HCT116 (cell line): ENCODE data around the gene PDLIM7. TPM values are rescaled to one million over a fixed set of nuclear protein-coding genes. Genes with fewer than 3 reads are reported as not detected.

Source experiments
- ATAC-seq: fragments of 200-7000 bp; cut with Tn5 transposase; 2 replicates; pipeline ENCODE4 v1.9.1; 2020; ENCODE audit warnings: mild to moderate bottlenecking, moderate library complexity
- BruUV-seq: library from RNA; stranded (reverse); fragments of 400-500 nt; replicated peaks from 2 replicates; lab custom pipeline; 2021; lab: Mats Ljungman, UMichigan
- CTCF ChIA-PET: fragments of 300-600 bp; sonication (Branson Sonifier 250); formaldehyde crosslinking; loops from one replicate; lab custom pipeline; 2021; ENCODE audit warnings: antibody characterized with exemption; lab: Charles Lee
- POLR2A ChIA-PET: fragments of 300-600, 350-600 bp; sonication (Branson Sonifier 250); formaldehyde crosslinking; loops from one replicate; lab custom pipeline; 2021; ENCODE audit warnings: antibody characterized with exemption; lab: Charles Lee
- RAD21 ChIA-PET, 2 experiments: fragments of 300-600 bp; sonication (Branson Sonifier 250); formaldehyde crosslinking; loops; one replicate each; lab custom pipeline; 2023; ENCODE audit warnings: low total read pairs in 2 of 2; ENCODE audit not compliant: uncharacterized antibody in 2 of 2, unreplicated experiment in 2 of 2, low non-redundant PET in 1 of 2; lab: Charles Lee
- DNase-seq: peaks from one replicate; pipeline ENCODE4 v3.0.0-alpha.2; 2010; ENCODE audit warnings: low read depth, low spot score
- H2AFZ ChIP-seq: fragments of 200-600 bp; shearing (Covaris generic), sonication (generic); 2 replicates; pipeline ENCODE4 v1.6.1; 2017; ENCODE audit warnings: low read depth, mixed run types, mixed read lengths, antibody characterized with exemption, low read length; ENCODE audit not compliant: poor library complexity, severe bottlenecking
- H3K27ac ChIP-seq: 2 replicates; pipeline ENCODE4 v1.5.1; 2012; ENCODE audit warnings: low read depth, low read length
- H3K27me3 ChIP-seq: fragments of 200-600 bp; sonication (generic); 2 replicates; pipeline ENCODE4 v1.6.1; 2016; ENCODE audit warnings: mixed run types, low read length, mixed read lengths; ENCODE audit not compliant: insufficient read depth
- H3K36me3 ChIP-seq, 2 experiments: fragments of 200-500 bp in 1 of 2; fragments of 200-600 bp in 1 of 2; sonication (Bioruptor generic) in 1 of 2; sonication (generic) in 1 of 2; 2 replicates each; pipeline versions ENCODE4 v1.5.1 to v1.6.1; 2014 to 2016; ENCODE audit warnings: low read length in 2 of 2, inconsistent platforms in 1 of 2, mixed read lengths in 1 of 2, mixed run types in 1 of 2; ENCODE audit not compliant: insufficient read depth in 2 of 2, control insufficient read depth in 1 of 2
- H3K4me1 ChIP-seq, 2 experiments: fragments of 200-600 bp in 1 of 2; sonication (generic) in 1 of 2; 2 replicates each; pipeline versions ENCODE4 v1.5.1 to v1.6.1; 2012 to 2017; ENCODE audit warnings: low read length in 2 of 2, inconsistent platforms in 1 of 2, mild to moderate bottlenecking in 1 of 2, mixed read lengths in 1 of 2, mixed run types in 1 of 2, moderate library complexity in 1 of 2; ENCODE audit not compliant: insufficient read depth in 2 of 2, control insufficient read depth in 1 of 2
- H3K4me2 ChIP-seq: fragments of 200-600 bp; sonication (generic); 2 replicates; pipeline ENCODE4 v1.6.1; 2017; ENCODE audit warnings: mixed run types, low read length, mixed read lengths
- H3K4me3 ChIP-seq, 2 experiments: fragments of 200-600 bp in 1 of 2; sonication (generic) in 1 of 2; replicated peaks in 1 of 2; 2 replicates each; pipeline ENCODE4 v1.5.1; 2011 to 2016; ENCODE audit warnings: low read length in 2 of 2, control low read depth in 1 of 2, low read depth in 1 of 2, mild to moderate bottlenecking in 1 of 2, mixed read lengths in 1 of 2, mixed run types in 1 of 2
- H3K79me2 ChIP-seq: fragments of 200-600 bp; sonication (generic); 2 replicates; pipeline ENCODE4 v1.6.1; 2017; ENCODE audit warnings: mild to moderate bottlenecking, mixed run types, low read length, moderate library complexity, mixed read lengths; ENCODE audit not compliant: insufficient read depth
- H3K9ac ChIP-seq: fragments of 200-600 bp; sonication (generic); 2 replicates; pipeline ENCODE4 v1.6.1; 2016; ENCODE audit warnings: low read length, mixed read lengths
- H3K9me2 ChIP-seq: fragments of 200-600 bp; sonication (generic), shearing (Covaris generic); 2 replicates; pipeline ENCODE4 v1.6.1; 2017; ENCODE audit warnings: mixed run types, mild to moderate bottlenecking, moderate library complexity; ENCODE audit not compliant: insufficient read depth
- H3K9me3 ChIP-seq, 2 experiments: fragments of 200-500 bp in 1 of 2; fragments of 200-600 bp in 1 of 2; sonication (Bioruptor generic) in 1 of 2; sonication (generic) in 1 of 2; 2 replicates each; pipeline ENCODE4 v1.6.1; 2014 to 2017; ENCODE audit warnings: low read length in 2 of 2, mixed read lengths in 2 of 2, inconsistent platforms in 1 of 2, low read depth in 1 of 2, mild to moderate bottlenecking in 1 of 2, mixed run types in 1 of 2, moderate library complexity in 1 of 2; ENCODE audit not compliant: control insufficient read depth in 1 of 2, insufficient read depth in 1 of 2
- H4K20me1 ChIP-seq: fragments of 200-600 bp; sonication (generic), shearing (Covaris generic); 2 replicates; pipeline ENCODE4 v1.6.1; 2017; ENCODE audit warnings: mixed run types, mild to moderate bottlenecking, moderate library complexity; ENCODE audit not compliant: insufficient read depth
- EGR1 ChIP-seq: IDR thresholded peaks from 2 replicates; pipeline ENCODE4 v1.6.1; 2012; ENCODE audit warnings: low read depth
- ELF1 ChIP-seq: IDR thresholded peaks from 2 replicates; pipeline ENCODE4 v1.6.1; 2012; ENCODE audit warnings: low read depth, borderline replicate concordance
- EZH2 ChIP-seq: fragments of 200-600 bp; sonication (generic); IDR thresholded peaks from 2 replicates; pipeline ENCODE4 v1.6.1; 2017; ENCODE audit warnings: antibody characterized with exemption, mixed run types
- EZH2phosphoT487 ChIP-seq: fragments of 200-600 bp; IDR thresholded peaks from 2 replicates; pipeline ENCODE4 v1.6.1; 2018; ENCODE audit warnings: antibody characterized with exemption, borderline replicate concordance
- FOSL1 ChIP-seq: IDR thresholded peaks from 2 replicates; pipeline ENCODE4 v1.6.1; 2012; ENCODE audit warnings: low read depth
- JUND ChIP-seq: IDR thresholded peaks from 2 replicates; pipeline ENCODE4 v1.6.1; 2012
- POLR2A ChIP-seq: IDR thresholded peaks from 2 replicates; pipeline ENCODE4 v1.7.0; 2011; ENCODE audit warnings: borderline replicate concordance; ENCODE audit not compliant: insufficient read depth, insufficient read length; ENCODE audit errors: extremely low read depth
- SIN3A ChIP-seq: IDR thresholded peaks from 2 replicates; pipeline ENCODE4 v1.6.1; 2012; ENCODE audit warnings: low read depth
- SRF ChIP-seq: IDR thresholded peaks from 2 replicates; pipeline ENCODE4 v1.6.1; 2012; ENCODE audit warnings: low read depth
- TCF7L2 ChIP-seq: IDR thresholded peaks from 2 replicates; pipeline ENCODE4 v1.7.0; 2011; ENCODE audit warnings: borderline replicate concordance, inconsistent platforms; ENCODE audit not compliant: insufficient read depth, insufficient read length; ENCODE audit errors: extremely low read depth
- YY1 ChIP-seq: IDR thresholded peaks from 2 replicates; pipeline ENCODE4 v1.6.1; 2011; ENCODE audit warnings: low read length, low read depth, moderate library complexity, mild to moderate bottlenecking; ENCODE audit not compliant: insufficient replicate concordance; ENCODE audit errors: extremely low read depth
- ZFX ChIP-seq: fragments of 450-650 bp; IDR thresholded peaks from 2 replicates; pipeline ENCODE4 v1.6.1; 2017
- ZNF274 ChIP-seq: fragments of 200-500 bp; sonication (Bioruptor generic); IDR thresholded peaks from 2 replicates; pipeline ENCODE4 v1.6.1; 2014; ENCODE audit warnings: mild to moderate bottlenecking, low read depth, low read length, inconsistent platforms
- intact Hi-C: fragments of 100-400 bp; cut with micrococcal nuclease; formaldehyde crosslinking; loops from 2 replicates; pipeline ENCODE4 v1.10.0; 2022
- total RNA-seq: library from RNA; stranded (reverse); gene quantifications from one replicate; pipeline ENCODE4 v1.2.1, GENCODE V29; 2021; ENCODE audit not compliant: unreplicated experiment
- TF ChIP-seq, protein P1 (sequence below): IDR thresholded peaks from 2 replicates; pipeline ENCODE4 v1.6.1; 2011; ENCODE audit warnings: mild to moderate bottlenecking, low read length, moderate library complexity; ENCODE audit not compliant: insufficient replicate concordance; ENCODE audit errors: extremely low read depth
- TF ChIP-seq, protein P2 (sequence below): IDR thresholded peaks from 2 replicates; pipeline ENCODE4 v1.6.1; 2012

The PDLIM7 gene
- total RNA-seq, 1 experiment from 2014 or later: 153 TPM

- H4K20me1 ChIP-seq: peaks cover 4% of the 10 kb centered on the region; the same call in 1 of the 2 replicates
- no peaks in the 10 kb centered on the region for H3K9me2 ChIP-seq
- intact Hi-C loops: no loop called here
- CTCF ChIA-PET: no interaction called here
- ATAC-seq: no peak
- TF ChIP-seq, protein P1, sequence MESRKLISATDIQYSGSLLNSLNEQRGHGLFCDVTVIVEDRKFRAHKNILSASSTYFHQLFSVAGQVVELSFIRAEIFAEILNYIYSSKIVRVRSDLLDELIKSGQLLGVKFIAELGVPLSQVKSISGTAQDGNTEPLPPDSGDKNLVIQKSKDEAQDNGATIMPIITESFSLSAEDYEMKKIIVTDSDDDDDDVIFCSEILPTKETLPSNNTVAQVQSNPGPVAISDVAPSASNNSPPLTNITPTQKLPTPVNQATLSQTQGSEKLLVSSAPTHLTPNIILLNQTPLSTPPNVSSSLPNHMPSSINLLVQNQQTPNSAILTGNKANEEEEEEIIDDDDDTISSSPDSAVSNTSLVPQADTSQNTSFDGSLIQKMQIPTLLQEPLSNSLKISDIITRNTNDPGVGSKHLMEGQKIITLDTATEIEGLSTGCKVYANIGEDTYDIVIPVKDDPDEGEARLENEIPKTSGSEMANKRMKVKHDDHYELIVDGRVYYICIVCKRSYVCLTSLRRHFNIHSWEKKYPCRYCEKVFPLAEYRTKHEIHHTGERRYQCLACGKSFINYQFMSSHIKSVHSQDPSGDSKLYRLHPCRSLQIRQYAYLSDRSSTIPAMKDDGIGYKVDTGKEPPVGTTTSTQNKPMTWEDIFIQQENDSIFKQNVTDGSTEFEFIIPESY: no peak
- TF ChIP-seq FOSL1 (no peak), ZFX (no peak), TCF7L2 (no peak), ELF1 (no peak), SIN3A (no peak), EZH2 (no peak), ZNF274 (no peak), SRF (no peak), YY1 (no peak), EZH2phosphoT487 (no peak), JUND (no peak), EGR1 (no peak), POLR2A (no peak)
- TF ChIP-seq, protein P2, sequence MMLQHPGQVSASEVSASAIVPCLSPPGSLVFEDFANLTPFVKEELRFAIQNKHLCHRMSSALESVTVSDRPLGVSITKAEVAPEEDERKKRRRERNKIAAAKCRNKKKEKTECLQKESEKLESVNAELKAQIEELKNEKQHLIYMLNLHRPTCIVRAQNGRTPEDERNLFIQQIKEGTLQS: no peak
- peaks cover 57% of the 10 kb centered on the region for H3K79me2 ChIP-seq
- 0 out of 4 replicates have a peak, but pooled peaks cover 0 to 6% of the 10 kb centered on the region in 2 experiments for H3K4me1 ChIP-seq
- H3K9ac ChIP-seq: no peak overlapping the region
- no peak overlapping the region for H3K4me3 ChIP-seq
- DNase-seq: no peak
- RAD21 ChIA-PET: no interaction called here
- POLR2A ChIA-PET: no interaction called here
- no peak overlapping the region for H3K27ac ChIP-seq
- H2AFZ ChIP-seq: no peak overlapping the region
- H3K4me2 ChIP-seq: no peak overlapping the region
- H3K36me3 ChIP-seq: peaks cover 3 to 9% of the 10 kb centered on the region in 2 experiments; a peak in 2 of 4 replicates
- H3K9me3 ChIP-seq: no peaks in the 10 kb centered on the region
- BruUV-seq: no TSS peak
- H3K27me3 ChIP-seq: no peaks in the 10 kb centered on the region
Observed at GRCh38 chr5:177542816-177543465, 45.5 kb upstream of the PDLIM7 start.
